Psoas muscle (tissue), 8 donors: ENCODE measurements around the gene ETFRF1. TPM values are rescaled to one million over a fixed set of nuclear protein-coding genes. Genes with fewer than 3 reads are reported as not detected.
A peak's percentile ranks its signal among the peaks of the same experiment; 100 is the strongest.

Experiments used
- ATAC-seq, 4 donors: fragments of 200-7000 bp; cut with Tn5 transposase; one replicate each; pipeline ENCODE4 v1.9.1; 2020; ENCODE audit warnings: moderate library complexity in 3 of 4, mild to moderate bottlenecking in 2 of 4
- DNase-seq, 2 donors: peaks; one replicate each; pipeline ENCODE4 v3.0.0-alpha.2; 2020
- H3K27ac ChIP-seq: fragments of 200-600 bp; one replicate; pipeline ENCODE4 v1.8.0; 2022
- H3K27me3 ChIP-seq, 3 donors: fragments of 200-600 bp in 1 of 3; one replicate each; pipeline versions ENCODE4 v1.6.1 to v1.8.0; 2013 to 2022; ENCODE audit warnings: low read length in 2 of 3, mild to moderate bottlenecking in 2 of 3, moderate library complexity in 1 of 3; ENCODE audit not compliant: insufficient read depth in 3 of 3
- H3K36me3 ChIP-seq, 2 donors: fragments of 200-600 bp in 1 of 2; one replicate each; pipeline versions ENCODE4 v1.6.1 to v1.8.0; 2013 to 2022; ENCODE audit warnings: low read depth in 1 of 2, mild to moderate bottlenecking in 1 of 2, moderate library complexity in 1 of 2; ENCODE audit not compliant: insufficient read depth in 1 of 2
- H3K4me1 ChIP-seq: fragments of 200-600 bp; one replicate; pipeline ENCODE4 v1.8.0; 2022
- H3K4me3 ChIP-seq: fragments of 200-600 bp; one replicate; pipeline ENCODE4 v1.8.0; 2022; ENCODE audit warnings: mild to moderate bottlenecking
- H3K9me3 ChIP-seq: fragments of 200-600 bp; one replicate; pipeline ENCODE4 v1.8.0; 2022
- WGBS, 3 donors: extraction: QIAGEN DNeasy Blood & Tissue Kit; methylation state at CpG; one replicate each; pipeline versions ENCODE4 v1.1.6 to v1.1.7; 2013; 5-methylcytosine and 5-hydroxymethylcytosine counted together
- intact Hi-C, 2 donors: fragments of 100-400 bp; cut with DNase I; formaldehyde crosslinking; loops; one replicate each; pipeline versions ENCODE4 v1.11.0 to v1.14.2; 2022
- polyA plus RNA-seq, 3 donors: library from polyadenylated mRNA; stranded (reverse); fragments of 200-250 nt; gene quantifications; one replicate each; pipeline ENCODE4 v1.2.3, GENCODE V29; 2013
- total RNA-seq, 4 donors: library from RNA; stranded (reverse); fragmentation: NEBNext Ultra II Directional in 2 of 4; extraction: Animal tissue kit (Norgen Biotek cat#: 25700) in 2 of 4; gene quantifications; one replicate each; pipeline versions ENCODE4 v1.2.1 to v1.2.4, GENCODE V29; 2021 to 2023
- TF ChIP-seq, protein P1 (sequence below): fragments of 200-600 bp; IDR thresholded peaks from one replicate; pipeline ENCODE4 v1.8.0; 2022; ENCODE audit warnings: antibody characterized with exemption
- donor health status: healthy with polysubstance abuse.
- donor health status: DM: no; HTN: no; CAD: no; lungs with moderate emphysema.
- donor health status: Bipolar disorder and iron deficiency.
- donor health status: healthy.
- donor health status: DM: yes; HTN: yes; CAD: no.
- donor health status: DM: no; HTN: no; CAD: no.
- donor health status: DM: no; HTN: no; CAD: no.
- donor health status: DM: yes; HTN: yes; CAD: no.

ETFRF1 gene
- total and polyA plus RNA-seq, 7 donors, result 27.2 to 73.0 (median 56.5) TPM

DNA sequence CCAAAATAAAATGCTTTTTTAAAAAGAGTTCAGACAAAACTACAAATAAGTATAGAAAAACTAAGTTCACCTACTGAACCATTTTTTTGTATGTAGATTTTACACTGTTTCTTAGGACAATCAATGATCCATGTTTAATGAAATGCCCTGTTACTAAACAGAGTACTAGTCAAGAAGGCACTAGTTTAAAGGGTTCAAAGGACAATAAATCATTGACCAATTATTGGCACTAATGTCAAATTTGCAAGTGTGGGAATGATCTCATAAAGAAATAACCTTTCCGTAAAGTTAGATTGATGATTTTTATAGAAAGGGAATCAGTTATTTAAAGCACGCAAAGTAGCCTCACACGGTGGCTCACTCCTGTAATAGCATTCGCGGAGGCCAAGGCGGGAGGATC, 4.2 kb upstream of the ETFRF1 start:
- H3K36me3 ChIP-seq, result no peaks in the 10 kb centered on the region
- no peaks in the 10 kb centered on the region for H3K9me3 ChIP-seq
- no peak for ATAC-seq
- H3K4me3 ChIP-seq, result no peak overlapping the region
- peaks cover under 1% of the 10 kb centered on the region for H3K4me1 ChIP-seq
- DNase-seq, result no peak
- intact Hi-C loops, result no loop called here
- no peaks in the 10 kb centered on the region for H3K27me3 ChIP-seq
- WGBS, 3 donors, result 88 to 98% (median 96%) methylated on average over 6 of the region's 6 CpGs
- H3K27ac ChIP-seq, result no peak overlapping the region
- TF ChIP-seq, protein P1, sequence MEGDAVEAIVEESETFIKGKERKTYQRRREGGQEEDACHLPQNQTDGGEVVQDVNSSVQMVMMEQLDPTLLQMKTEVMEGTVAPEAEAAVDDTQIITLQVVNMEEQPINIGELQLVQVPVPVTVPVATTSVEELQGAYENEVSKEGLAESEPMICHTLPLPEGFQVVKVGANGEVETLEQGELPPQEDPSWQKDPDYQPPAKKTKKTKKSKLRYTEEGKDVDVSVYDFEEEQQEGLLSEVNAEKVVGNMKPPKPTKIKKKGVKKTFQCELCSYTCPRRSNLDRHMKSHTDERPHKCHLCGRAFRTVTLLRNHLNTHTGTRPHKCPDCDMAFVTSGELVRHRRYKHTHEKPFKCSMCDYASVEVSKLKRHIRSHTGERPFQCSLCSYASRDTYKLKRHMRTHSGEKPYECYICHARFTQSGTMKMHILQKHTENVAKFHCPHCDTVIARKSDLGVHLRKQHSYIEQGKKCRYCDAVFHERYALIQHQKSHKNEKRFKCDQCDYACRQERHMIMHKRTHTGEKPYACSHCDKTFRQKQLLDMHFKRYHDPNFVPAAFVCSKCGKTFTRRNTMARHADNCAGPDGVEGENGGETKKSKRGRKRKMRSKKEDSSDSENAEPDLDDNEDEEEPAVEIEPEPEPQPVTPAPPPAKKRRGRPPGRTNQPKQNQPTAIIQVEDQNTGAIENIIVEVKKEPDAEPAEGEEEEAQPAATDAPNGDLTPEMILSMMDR, result no peak

- TF ChIP-seq, protein P1, result no peak
- 18 to 19% (median 18%) methylated on average over 1 of the region's 1 CpG for WGBS, 3 donors
- H3K27ac ChIP-seq, result no peak overlapping the region
These were observed 823 bp upstream of the ETFRF1 start for GRCh38 chr12:25194214-25194613.

GRCh38 chr12:25194722-25195055, 348 bp upstream of the ETFRF1 start:
- Histone ChIP-seq H3K27me3 (no peaks in the 10 kb centered on the region), H3K27ac (peak overlapping the region; percentile 95), H3K9me3 (no peaks in the 10 kb centered on the region), H3K4me1 (peaks cover 26% of the 10 kb centered on the region), H3K36me3 (peaks cover 0 to 4% of the 10 kb centered on the region in 2 donors), H3K4me3 (peak overlapping the region; percentile 92)
- TF ChIP-seq, protein P1, result no peak
- DNase-seq, result no peak
- WGBS, 3 donors, result 7 to 8% (median 7%) methylated on average over 11 of the region's 11 CpGs
- intact Hi-C loops, result loop anchor here in 1 of 2 donors (5.0 kb wide), 1 partner anchor 58 kb away; the partner anchor contains the start of gene KRAS
- peak in 1 of 4 donors; percentile 1 for ATAC-seq

More at GRCh38 chr12:25194214-25194613, 823 bp upstream of the ETFRF1 start:
- ATAC-seq, result no peak
- Histone ChIP-seq H3K36me3 (peaks cover 0 to 4% of the 10 kb centered on the region in 2 donors), H3K27me3 (no peaks in the 10 kb centered on the region), H3K4me3 (peak overlapping the region; percentile 92), H3K9me3 (no peaks in the 10 kb centered on the region), H3K4me1 (peaks cover 26% of the 10 kb centered on the region)
- intact Hi-C loops, result no loop called here
- DNase-seq, result no peak

GRCh38 chr12:25197608-25198007, 2.6 kb downstream of the ETFRF1 start:
- Histone ChIP-seq H3K27ac (no peak overlapping the region), H3K4me1 (peaks cover 26% of the 10 kb centered on the region), H3K9me3 (no peaks in the 10 kb centered on the region), H3K27me3 (no peaks in the 10 kb centered on the region), H3K4me3 (no peak overlapping the region), H3K36me3 (peaks cover 0 to 4% of the 10 kb centered on the region in 2 donors)
- TF ChIP-seq, protein P1, result no peak
- DNase-seq (no peak), ATAC-seq (no peak)
- WGBS, 3 donors, result 64 to 74% (median 71%) methylated on average over 2 of the region's 2 CpGs
- intact Hi-C loops, result loop anchor here in 1 of 2 donors (5.0 kb wide), 1 partner anchor 55 kb away; the partner anchor contains the start of gene KRAS

GRCh38 chr12:25200703-25201102, 5.7 kb downstream of the ETFRF1 start:
- Histone ChIP-seq H3K4me3 (no peak overlapping the region), H3K36me3 (peaks cover 0 to 27% of the 10 kb centered on the region in 2 donors), H3K9me3 (no peaks in the 10 kb centered on the region), H3K27ac (no peak overlapping the region), H3K27me3 (no peaks in the 10 kb centered on the region), H3K4me1 (peaks cover 26% of the 10 kb centered on the region)
- WGBS, 3 donors, result 42 to 70% (median 43%) methylated on average over 1 of the region's 1 CpG
- intact Hi-C loops, result loop anchor here (1.0 to 5.0 kb wide), 2 partner anchors 16 to 42 kb away; no protein-coding TSS in a partner anchor
- DNase-seq, result no peak
- ATAC-seq, result peak; percentile 33 to 58 (median 45)
- TF ChIP-seq, protein P1, result no peak
